Effector CD8-positive, alpha-beta T cell (primary cell): ENCODE measurements around the gene TPBG.
"Not testable (repeated sequence)": the region's sequence is repeated elsewhere in the genome, so short reads cannot be mapped to it uniquely, and the experiment has no call there.

Experiments
- DNase-seq: peaks from one replicate; lab custom pipeline; 2025; lab: John Stamatoyannopoulos, UW

TPBG gene

DNA sequence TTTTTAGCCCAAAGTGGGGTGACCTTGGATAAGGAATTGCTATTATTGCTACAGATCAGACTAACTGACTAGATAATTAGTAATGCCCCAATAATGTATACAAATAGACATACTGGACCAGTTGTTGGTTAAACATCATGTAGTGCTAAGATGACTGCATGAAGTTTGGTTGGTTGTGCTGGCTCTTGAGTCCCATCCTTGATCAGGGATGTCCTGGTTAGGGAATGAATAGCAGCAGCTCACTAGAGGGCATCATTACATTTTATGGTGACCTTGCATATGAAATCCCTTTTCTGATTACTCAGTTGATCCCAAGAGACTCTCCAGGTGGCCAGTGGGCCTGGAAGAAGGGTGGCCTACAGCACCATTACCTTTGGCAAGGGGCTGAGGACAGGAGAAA lies 10.9 kb downstream of the TPBG start:
- no peak for DNase-seq

DNA sequence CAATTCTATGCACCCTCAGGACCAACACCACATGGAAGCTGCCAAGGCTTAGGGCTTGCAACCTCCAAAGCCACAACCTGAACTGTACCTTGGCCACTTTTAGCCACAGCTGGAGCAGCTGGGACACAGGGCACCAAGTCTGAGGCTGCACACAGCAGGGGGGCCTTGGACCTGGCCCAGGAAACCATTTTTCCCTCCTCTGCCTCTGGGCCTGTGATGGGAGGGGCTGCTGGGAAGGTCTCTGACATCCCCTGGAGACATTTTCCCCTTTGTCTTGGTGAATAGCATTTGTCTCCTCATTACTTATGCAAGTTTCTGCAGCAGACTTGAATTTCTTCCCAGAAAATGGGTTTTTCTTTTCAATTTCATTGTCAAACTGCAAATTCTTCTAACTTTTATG lies 13.0 kb downstream of the TPBG start:
- DNase-seq = no peak

DNA sequence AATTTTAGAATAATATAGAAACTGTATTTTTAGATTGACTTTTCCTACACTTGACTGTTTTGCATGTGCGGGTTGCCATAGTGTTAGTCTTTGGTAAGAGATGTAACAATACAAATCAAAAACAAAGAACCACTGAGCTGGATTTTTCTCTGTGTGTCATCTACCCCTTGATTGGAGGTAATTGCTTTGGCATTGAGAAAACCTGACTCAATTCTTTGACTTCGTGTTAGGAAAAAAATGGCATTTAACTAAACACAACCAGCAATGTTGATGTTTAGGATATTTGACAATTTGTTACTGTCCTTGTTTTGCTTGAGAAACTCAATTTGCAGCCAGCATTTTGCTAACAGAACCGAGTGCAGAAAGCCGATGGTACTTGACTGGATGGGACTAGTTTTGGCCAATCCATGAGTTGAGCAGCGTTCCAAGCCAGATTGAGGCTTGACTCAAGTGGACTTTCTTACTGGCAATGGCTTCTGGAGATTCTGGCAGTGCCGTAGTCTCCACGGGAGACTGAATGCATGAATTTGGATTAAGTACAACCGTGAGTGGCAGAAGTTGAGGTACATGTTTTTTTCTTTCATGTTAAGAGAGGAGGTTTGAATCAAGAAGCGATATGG lies 17.1 kb downstream of the TPBG start:
- DNase-seq = no peak

DNA sequence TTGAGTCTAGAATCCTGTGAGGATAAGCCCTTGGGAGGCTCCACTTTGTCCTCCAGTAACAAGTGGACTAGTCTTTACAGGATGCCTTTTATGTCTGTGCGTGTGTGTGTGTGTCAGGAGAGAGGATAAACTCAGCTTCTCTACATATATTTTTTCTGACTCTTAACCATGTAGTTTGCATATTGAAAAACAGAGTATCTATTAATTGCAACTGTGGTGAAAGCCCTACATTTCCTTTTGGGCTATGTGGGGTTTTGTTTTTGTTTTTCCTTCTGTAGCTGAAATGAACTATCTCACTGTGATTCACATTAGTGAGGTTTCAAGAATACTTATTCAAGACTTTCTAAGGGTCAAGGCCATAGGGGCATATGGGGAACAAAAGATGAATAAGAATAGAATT lies 17.7 kb downstream of the TPBG start:
- DNase-seq = no peak

DNA sequence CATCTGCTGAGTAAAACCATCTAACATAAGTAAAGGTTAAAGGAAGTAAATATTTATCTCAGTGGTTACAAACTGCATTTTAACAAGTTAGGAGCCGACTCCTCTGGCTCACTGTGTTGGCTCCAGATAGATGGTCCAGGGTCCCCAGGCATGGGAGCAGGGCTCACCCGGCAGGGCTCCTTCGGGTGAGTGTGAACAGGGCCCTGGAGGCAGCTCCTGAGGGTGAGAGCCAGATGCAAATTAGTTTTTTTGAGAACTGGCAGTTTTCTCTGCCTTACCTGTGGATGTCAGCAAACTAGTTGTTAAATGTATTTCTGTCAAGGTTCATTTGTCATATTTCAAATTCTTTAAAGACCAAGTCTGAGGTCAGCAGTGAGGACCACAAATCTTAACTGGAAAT lies 21.5 kb downstream of the TPBG start:
- DNase-seq = no peak

DNA sequence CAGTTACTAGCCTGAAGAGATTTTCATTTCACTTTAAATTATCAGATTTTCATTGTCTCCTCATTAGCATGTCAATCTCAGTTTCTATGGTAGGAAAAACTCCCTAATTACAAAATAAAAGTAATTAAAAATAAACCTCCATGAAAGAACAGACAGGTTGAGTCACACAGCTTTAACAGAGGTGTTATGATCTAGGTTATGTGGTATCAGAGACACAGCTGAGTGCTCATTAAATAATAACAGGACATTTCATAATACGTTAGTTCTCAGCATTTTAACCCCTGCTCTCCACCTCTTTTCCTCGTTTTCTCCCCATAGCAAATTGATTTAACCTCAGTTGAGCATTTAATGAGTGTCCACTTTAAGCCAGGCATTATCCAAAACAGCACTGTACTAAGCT lies 21.9 kb downstream of the TPBG start:
- DNase-seq = no peak

DNA sequence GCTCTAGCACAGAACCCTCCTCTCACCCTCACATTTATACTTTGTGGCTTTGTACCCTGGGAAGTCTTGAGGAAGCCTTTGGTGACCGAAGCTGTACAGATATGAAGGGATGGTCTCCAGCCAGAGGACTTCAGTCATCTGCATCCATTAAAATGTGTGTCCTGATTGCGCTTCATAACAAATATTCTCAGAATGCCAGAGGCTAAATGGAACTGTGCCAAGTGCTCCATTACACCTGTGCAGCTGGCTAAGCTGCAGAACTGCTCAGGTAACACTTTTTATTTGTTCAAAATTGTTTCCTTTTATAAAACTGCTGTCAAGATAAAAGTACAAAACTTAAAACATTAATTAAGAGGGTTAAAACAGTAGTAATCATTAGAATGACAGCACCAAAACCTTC lies 22.3 kb downstream of the TPBG start:
- DNase-seq = no peak

DNA sequence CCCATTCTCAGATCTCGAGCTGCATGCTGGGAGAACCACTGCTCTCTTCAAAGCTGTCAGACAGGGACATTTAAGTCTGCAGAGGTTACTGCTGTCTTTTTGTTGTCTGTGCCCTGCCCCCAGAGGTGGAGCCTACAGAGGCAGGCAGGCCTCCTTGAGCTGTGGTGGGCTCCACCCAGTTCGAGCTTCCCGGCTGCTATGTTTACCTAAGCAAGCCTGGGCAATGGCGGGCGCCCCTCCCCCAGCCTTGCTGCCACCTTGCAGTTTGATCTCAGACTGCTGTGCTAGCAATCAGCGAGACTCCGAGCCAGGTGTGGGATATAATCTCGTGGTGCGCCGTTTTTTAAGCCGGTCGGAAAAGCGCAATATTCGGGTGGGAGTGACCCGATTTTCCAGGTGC lies 31.2 kb downstream of the TPBG start:
- not testable (repeated sequence) for DNase-seq

DNA sequence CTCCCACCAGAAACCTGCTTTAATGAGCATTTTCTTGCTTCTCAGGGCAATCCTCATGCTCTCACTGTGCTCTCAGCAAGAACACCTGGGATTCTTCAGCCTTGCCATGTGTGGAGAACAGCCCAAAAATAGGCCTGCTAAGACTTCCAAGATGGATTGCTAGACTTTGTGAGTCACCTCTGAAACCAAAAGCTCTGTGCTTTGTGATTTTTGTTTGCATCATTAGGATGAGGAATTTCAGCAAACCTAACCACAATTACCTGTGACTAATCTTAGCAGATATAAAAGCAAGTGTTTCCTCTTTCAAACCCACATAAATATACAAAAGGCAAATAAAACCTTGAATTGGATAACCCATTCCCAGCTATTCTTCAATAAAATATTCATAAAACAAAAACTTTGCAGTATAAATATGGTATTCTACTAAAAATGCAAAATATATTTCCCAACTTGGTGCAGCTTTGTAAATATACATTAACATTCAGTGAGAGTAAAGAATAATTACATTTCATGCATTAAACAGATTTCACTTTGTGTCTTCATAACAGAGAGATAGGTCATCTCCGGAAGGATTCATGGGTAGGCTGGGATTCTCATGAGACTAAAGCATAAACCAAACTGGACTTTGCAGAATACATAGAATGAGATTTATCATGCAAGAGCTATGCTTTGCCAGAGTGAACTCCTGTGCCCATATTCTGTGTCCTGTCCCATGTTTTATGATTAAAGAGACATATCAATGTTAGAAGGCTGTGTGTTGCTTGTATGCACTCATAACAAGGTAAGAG lies 33.5 kb downstream of the TPBG start:
- no peak for DNase-seq

DNA sequence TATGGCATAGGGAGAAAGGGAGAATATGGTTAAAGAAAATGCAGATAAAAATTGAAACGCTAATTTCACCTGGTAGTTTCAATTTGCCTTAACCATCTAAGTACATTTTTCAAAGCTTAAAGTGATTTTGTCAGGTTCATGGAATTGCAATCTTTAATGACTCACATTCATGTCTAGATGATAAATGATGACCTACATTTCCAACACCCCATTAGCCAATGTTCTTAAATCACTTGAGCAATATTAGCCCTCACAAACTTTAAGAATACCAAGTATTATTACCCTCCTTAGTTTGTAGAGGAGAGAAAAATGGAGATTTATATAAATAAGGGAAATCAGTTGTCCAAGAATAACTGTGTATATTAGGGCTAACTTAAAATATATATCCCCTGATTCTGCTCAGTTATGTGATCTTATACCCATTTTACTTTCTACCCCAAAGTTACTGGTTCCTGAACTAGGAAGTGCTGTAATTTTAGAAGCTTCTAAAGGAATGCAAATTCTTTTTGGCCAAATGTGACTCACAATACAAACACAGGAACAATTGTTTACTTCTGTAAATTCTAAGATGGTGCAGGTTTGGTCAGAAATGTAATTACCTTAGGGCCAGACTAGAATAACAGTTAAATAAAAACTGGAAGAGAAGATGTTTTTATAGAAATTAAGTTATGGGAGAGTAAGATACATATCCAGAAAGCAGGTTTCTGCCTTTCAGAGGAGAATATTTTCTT lies 34.5 kb downstream of the TPBG start:
- no peak for DNase-seq

DNA sequence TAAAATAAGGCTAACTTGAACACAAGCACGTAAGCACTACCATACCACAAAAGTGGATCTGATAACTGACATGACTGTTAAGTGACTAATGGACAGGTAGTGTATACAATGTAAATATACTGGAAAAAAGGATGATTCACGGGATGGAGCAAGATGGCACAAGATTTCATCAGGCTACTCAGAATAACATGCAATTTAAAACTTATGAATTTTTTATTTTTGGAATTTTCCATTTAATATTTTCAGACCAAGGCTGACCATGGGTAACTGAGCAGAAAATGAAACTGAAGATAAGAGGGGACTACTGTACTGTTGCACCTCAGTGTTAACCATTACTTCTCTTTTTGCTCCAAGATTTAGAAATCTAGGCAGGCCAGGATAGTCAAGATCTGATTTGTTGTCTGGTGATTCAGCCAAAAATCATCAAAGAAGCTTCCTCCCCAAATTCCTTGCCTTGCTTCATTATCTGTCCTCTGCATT lies 45.4 kb downstream of the TPBG start:
- DNase-seq = no peak

DNA sequence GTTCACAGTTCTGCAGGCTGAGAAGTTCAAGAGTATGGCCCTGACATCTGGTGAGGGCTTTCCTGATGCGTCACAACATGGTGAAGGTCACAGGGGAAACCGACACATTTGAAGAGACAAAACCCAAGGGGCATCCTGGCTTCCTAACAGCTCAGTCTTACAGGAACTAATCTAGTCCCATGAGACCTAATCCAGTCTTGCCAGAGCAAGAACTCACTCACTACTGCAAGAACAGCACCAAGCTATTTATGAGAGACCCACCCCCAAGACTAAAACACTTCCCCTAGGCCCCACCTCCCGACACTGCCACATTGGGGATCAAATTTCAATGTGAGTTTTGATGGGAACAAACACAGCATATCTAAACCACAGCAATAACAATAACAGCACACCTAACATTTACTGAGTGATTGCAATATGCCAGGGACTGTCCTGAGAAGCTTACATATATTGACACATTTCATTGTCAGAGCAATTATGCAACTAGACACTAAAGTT lies 46.6 kb downstream of the TPBG start:
- no peak for DNase-seq

DNA sequence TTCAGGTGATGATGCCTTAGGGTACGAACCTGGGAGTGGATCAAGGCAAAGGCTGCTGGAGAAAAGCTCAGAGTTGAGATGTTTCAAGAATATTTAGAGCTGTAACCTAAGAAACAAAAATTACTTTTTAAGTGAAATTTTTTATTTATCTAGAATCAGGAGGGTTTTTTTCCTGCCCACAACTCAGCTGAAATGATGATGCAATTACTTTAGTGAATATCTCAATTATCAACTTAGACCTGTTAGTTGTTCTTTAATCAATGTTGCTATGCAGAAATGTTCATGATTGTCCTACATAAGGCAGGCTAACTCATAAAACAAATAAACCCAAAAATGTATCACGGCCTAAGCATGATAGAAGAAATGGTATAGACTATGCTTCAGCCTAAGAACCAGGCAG lies 50.3 kb downstream of the TPBG start:
- no peak for DNase-seq

DNA sequence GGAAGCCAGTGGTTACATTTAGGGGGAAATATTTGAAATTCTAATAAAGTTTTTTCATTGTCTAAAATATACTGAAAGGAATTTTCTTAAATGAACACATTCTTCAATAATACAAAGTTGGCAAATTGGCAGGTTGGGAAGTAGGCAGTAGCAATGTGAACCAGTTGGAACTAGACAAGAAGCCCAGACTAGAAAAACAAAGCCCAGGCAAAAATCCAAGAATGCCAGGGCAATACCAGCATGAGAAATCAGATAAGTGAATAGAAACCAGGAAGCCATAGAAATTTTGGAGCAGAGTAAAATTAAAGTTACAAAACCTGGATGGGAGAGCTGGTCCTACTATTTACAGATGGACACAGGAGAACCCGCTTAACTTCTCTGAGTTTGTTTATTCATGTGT lies 52.2 kb downstream of the TPBG start:
- DNase-seq = no peak

DNA sequence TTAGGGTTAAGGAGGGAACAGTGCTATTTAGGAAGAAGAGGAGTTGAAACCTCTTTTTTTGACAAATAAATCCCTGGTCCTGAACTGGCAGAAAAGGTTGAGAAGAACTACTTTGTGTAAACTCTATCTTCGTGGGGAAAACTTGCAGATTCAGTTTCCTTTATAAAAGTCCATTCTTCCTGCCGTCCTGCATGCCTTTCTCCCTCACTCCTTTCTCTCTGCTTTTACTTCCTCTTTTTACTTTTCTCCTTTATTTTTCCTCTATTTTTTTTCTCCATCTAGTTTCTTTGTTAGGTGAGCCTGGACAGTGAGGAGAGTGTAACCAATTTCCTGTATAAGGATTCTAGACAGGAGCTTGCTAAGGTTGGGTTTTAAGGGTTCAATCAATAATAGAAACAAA lies 52.7 kb downstream of the TPBG start:
- no peak for DNase-seq
